Sigmoid colon (tissue), 7 donors: ENCODE data around the gene CACNA2D3. TPM values are rescaled to one million over a fixed set of nuclear protein-coding genes. Genes with fewer than 3 reads are reported as not detected.

Source experiments
- DNase-seq: peaks from one replicate; pipeline ENCODE4 v3.0.0-alpha.2; 2019
- H3K27ac ChIP-seq, 4 donors: fragments of 200-600 bp; sonication (generic); one replicate each; pipeline ENCODE4 v1.5.1; 2016 to 2019; ENCODE audit warnings: mild to moderate bottlenecking in 1 of 4
- H3K27me3 ChIP-seq, 3 donors: fragments of 200-600 bp; sonication (generic); one replicate each; pipeline ENCODE4 v1.5.1; 2019; ENCODE audit warnings: mild to moderate bottlenecking in 1 of 3
- H3K36me3 ChIP-seq, 4 donors: fragments of 200-600 bp; sonication (generic); one replicate each; pipeline ENCODE4 v1.5.1; 2016 to 2019
- H3K4me1 ChIP-seq, 4 donors: fragments of 200-600 bp; sonication (generic); one replicate each; pipeline ENCODE4 v1.5.1; 2017 to 2019
- H3K4me3 ChIP-seq, 4 donors: fragments of 200-600 bp; sonication (generic); one replicate each; pipeline ENCODE4 v1.5.1; 2017 to 2019; ENCODE audit warnings: mild to moderate bottlenecking in 2 of 4, moderate library complexity in 1 of 4
- H3K9me3 ChIP-seq, 4 donors: fragments of 200-600 bp in 3 of 4; sonication (generic) in 3 of 4; one replicate each; pipeline versions ENCODE4 v1.5.1 to v1.6.1; 2013 to 2019
- EP300 ChIP-seq, 4 donors: sonication (generic); formaldehyde crosslinking; IDR thresholded peaks; one replicate each; pipeline ENCODE4 v1.6.1; 2017; ENCODE audit warnings: antibody characterized with exemption in 4 of 4
- POLR2A ChIP-seq, 2 donors: fragments of 450-650 bp; IDR thresholded peaks; one replicate each; pipeline ENCODE4 v1.6.1; 2016; ENCODE audit warnings: antibody characterized with exemption in 2 of 2, mild to moderate bottlenecking in 2 of 2, moderate library complexity in 2 of 2
- POLR2AphosphoS5 ChIP-seq, 4 donors: sonication (generic); formaldehyde crosslinking; IDR thresholded peaks; one replicate each; pipeline ENCODE4 v1.6.1; 2017; ENCODE audit warnings: antibody characterized with exemption in 4 of 4
- WGBS, 2 donors: extraction: QIAGEN DNeasy Blood & Tissue Kit; methylation state at CpG; one replicate each; pipeline ENCODE4 v1.1.7; 2013; 5-methylcytosine and 5-hydroxymethylcytosine counted together
- intact Hi-C: fragments of 100-400 bp; cut with DNase I; formaldehyde crosslinking; loops from one replicate; pipeline ENCODE4 v1.15.1; 2023
- polyA plus RNA-seq, 3 donors: library from polyadenylated mRNA; stranded (reverse); fragments of 200-250 nt; gene quantifications; one replicate each; pipeline ENCODE4 v1.2.3, GENCODE V29; 2013
- total RNA-seq, 4 donors: library from RNA; depleted of rRNA; stranded (reverse); fragments of >200 nt; gene quantifications; one replicate each; pipeline ENCODE4 v1.1.0, GENCODE V29; 2016
- TF ChIP-seq, protein P1 (sequence below), 4 experiments: fragments of 450-650 bp in 3 of 4; fragments of 200-600 bp in 1 of 4; IDR thresholded peaks; one replicate each; pipeline ENCODE4 v1.5.1; 2016 to 2019; ENCODE audit warnings: antibody characterized with exemption in 4 of 4, mild to moderate bottlenecking in 3 of 4, moderate library complexity in 2 of 4
- donor health status: healthy with polysubstance abuse.
- donor health status: Bipolar disorder and iron deficiency.
- donor health status: healthy.

CACNA2D3 gene
- total and polyA plus RNA-seq, 7 donors: 0.32 to 10.2 (median 4.8) TPM; not detected in 1

DNA sequence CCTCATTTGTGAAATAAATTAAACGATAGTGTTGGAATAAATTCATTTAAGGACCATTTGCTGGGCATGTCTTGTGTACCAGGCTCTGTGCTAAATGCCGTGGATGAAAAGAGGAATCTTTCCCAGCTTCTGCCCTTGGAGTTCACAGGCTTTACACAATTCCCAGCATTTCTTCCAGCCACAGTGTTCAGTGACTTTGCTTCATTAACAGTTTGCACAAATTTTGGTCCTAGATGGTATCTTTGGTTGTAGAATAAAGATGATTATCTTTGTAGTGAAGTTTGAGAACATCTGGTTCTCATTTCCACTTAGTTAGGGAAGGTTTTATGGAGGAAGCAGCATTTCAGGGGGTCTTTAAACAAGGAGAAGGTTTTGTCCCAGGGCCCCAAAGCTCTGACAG, 705.4 kb downstream of the CACNA2D3 start:
- H3K27ac ChIP-seq: no peak overlapping the region
- intact Hi-C loops: no loop called here

DNA sequence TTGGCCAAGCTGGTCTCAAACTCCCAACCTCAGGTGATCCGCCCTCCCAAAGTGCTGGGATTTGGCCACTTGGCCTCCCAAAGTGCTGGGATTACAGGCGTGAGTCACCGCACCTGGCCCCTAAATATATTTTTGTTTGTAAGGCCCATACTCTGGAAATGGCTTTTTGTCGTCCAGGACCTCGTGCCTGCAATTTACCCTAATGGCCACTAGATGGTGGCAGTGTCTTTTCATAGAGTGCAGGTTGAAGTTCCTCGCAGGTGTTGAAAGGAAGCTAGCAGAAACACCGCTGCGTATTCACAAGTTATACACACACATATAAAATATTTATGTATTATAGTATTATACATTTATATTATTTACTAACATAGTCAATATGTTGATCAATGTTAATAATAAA, 708.3 kb downstream of the CACNA2D3 start:
- intact Hi-C loops: no loop called here
- H3K36me3 ChIP-seq: no peaks in the 10 kb centered on the region

More for the DNA sequence above, 705.4 kb downstream of the CACNA2D3 start:
- no peaks in the 10 kb centered on the region for H3K27me3 ChIP-seq
- H3K4me3 ChIP-seq: no peak overlapping the region
- no peak for DNase-seq
- no peaks in the 10 kb centered on the region for H3K36me3 ChIP-seq
- H3K4me1 ChIP-seq: peaks cover 0 to 11% (median 0%) of the 10 kb centered on the region in 4 donors
- WGBS, 2 donors: 85% methylated on average over 2 of the region's 2 CpGs
- H3K9me3 ChIP-seq: peaks cover 0 to 5% (median 1%) of the 10 kb centered on the region in 4 donors
- no peak for TF ChIP-seq POLR2A (IDR thresholded peaks at IDR 0.05)
- no peak for TF ChIP-seq POLR2AphosphoS5 (IDR thresholded peaks at IDR 0.05)
- TF ChIP-seq, protein P1, sequence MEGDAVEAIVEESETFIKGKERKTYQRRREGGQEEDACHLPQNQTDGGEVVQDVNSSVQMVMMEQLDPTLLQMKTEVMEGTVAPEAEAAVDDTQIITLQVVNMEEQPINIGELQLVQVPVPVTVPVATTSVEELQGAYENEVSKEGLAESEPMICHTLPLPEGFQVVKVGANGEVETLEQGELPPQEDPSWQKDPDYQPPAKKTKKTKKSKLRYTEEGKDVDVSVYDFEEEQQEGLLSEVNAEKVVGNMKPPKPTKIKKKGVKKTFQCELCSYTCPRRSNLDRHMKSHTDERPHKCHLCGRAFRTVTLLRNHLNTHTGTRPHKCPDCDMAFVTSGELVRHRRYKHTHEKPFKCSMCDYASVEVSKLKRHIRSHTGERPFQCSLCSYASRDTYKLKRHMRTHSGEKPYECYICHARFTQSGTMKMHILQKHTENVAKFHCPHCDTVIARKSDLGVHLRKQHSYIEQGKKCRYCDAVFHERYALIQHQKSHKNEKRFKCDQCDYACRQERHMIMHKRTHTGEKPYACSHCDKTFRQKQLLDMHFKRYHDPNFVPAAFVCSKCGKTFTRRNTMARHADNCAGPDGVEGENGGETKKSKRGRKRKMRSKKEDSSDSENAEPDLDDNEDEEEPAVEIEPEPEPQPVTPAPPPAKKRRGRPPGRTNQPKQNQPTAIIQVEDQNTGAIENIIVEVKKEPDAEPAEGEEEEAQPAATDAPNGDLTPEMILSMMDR (IDR thresholded peaks at IDR 0.05): no peak
- TF ChIP-seq EP300 (IDR thresholded peaks at IDR 0.05): no peak

DNA sequence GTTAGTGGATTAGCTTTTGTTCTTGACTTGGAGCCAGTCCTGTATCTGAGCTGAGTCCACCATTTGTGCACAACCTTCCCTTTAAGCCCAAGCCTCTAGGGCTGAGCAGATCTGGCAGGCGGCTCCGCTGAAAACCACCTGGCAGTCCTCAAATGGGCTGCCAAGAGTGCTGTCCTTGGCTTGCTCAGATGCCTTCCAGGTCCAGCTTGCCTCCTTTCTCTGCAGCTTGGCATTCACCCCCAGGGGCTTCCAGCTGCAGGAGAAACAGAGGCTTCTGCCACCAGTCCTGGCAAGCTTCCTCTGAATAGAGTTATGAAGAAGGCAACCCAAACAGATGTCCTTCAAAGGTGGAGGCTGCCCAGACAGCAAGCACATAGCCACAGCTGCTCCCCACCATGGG, 708.8 kb downstream of the CACNA2D3 start:
- DNase-seq: no peak
- intact Hi-C loops: no loop called here
- Histone ChIP-seq H3K9me3 (peaks cover 0 to 5% (median 1%) of the 10 kb centered on the region in 4 donors), H3K4me3 (no peak overlapping the region), H3K4me1 (peaks cover 0 to 14% (median 0%) of the 10 kb centered on the region in 4 donors), H3K27ac (no peak overlapping the region), H3K27me3 (no peaks in the 10 kb centered on the region), H3K36me3 (no peaks in the 10 kb centered on the region)
- peak in 2 of 4 donors; percentile 15 to 75 for TF ChIP-seq POLR2AphosphoS5 (IDR thresholded peaks at IDR 0.05)
- TF ChIP-seq, protein P1 (IDR thresholded peaks at IDR 0.05): no peak
- 88 to 97% methylated on average over 2 of the region's 2 CpGs for WGBS, 2 donors

More for the DNA sequence above, 708.3 kb downstream of the CACNA2D3 start:
- Histone ChIP-seq H3K4me1 (peaks cover 0 to 14% (median 0%) of the 10 kb centered on the region in 4 donors), H3K27ac (no peak overlapping the region), H3K27me3 (no peaks in the 10 kb centered on the region), H3K4me3 (no peak overlapping the region), H3K9me3 (peaks cover 0 to 5% (median 1%) of the 10 kb centered on the region in 4 donors)
- WGBS, 2 donors: 73 to 85% methylated on average over 8 of the region's 8 CpGs
- no peak for DNase-seq
- TF ChIP-seq, protein P1 (IDR thresholded peaks at IDR 0.05): peak in 3 of 4 experiments; percentile 15 to 35 (median 27)
- TF ChIP-seq EP300 (IDR thresholded peaks at IDR 0.05) (no peak), POLR2AphosphoS5 (IDR thresholded peaks at IDR 0.05) (no peak)

DNA sequence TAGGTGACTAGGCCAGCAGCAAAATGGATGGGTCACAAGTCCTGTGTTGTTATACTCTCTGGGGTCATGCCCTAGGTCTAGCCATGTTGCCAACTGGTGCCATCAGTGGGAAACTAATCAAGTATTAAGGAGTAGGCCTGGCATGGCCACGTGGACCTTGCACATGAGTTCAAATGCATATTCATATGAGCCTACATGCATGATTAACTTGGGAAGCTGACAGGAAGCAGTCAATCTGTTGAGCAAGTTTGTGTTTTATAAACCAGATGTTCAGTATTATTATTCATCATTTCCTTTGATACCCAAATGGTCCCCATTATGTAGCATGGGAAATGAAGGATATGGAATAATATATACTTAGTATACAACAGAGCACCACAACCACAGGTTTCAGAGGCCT, 710.5 kb downstream of the CACNA2D3 start:
- Histone ChIP-seq H3K27me3 (no peaks in the 10 kb centered on the region), H3K4me1 (peaks cover 0 to 15% (median 0%) of the 10 kb centered on the region in 4 donors), H3K36me3 (no peaks in the 10 kb centered on the region), H3K9me3 (peaks cover 0 to 5% (median 1%) of the 10 kb centered on the region in 4 donors), H3K4me3 (no peak overlapping the region), H3K27ac (no peak overlapping the region)
- intact Hi-C loops: no loop called here
- DNase-seq: no peak
- WGBS, 2 donors: 72 to 73% methylated on average over 1 of the region's 1 CpG
- TF ChIP-seq, protein P1 (IDR thresholded peaks at IDR 0.05): no peak
- TF ChIP-seq EP300 (IDR thresholded peaks at IDR 0.05) (no peak), POLR2AphosphoS5 (IDR thresholded peaks at IDR 0.05) (no peak)

DNA sequence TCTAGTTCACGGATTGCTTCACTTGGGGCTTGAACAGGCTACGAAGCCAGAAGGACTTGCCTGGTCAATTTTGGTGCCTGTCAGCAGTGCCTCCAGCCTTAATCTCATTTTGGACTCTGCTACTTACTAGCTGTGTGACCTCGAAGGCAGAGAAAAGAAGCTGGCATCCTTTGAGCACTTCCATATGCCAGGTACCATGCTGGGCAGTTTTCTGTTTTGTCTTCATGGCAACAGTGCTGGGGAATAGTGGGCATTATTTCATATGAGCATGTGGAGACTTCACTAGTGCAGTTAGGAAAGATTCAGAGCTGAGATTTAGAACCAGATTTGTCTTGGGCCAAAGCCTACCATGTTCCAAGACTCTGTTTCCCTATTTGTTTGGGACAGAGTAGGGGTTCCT, 713.3 kb downstream of the CACNA2D3 start:
- intact Hi-C loops: no loop called here
- Histone ChIP-seq H3K27me3 (no peaks in the 10 kb centered on the region), H3K9me3 (peaks cover 0 to 1% (median 0%) of the 10 kb centered on the region in 4 donors), H3K36me3 (no peaks in the 10 kb centered on the region), H3K4me1 (peaks cover 0 to 15% (median 0%) of the 10 kb centered on the region in 4 donors), H3K27ac (no peak overlapping the region), H3K4me3 (no peak overlapping the region)
- WGBS, 2 donors: 86 to 92% methylated on average over 3 of the region's 3 CpGs
- TF ChIP-seq POLR2A (IDR thresholded peaks at IDR 0.05) (no peak), EP300 (IDR thresholded peaks at IDR 0.05) (no peak), POLR2AphosphoS5 (IDR thresholded peaks at IDR 0.05) (no peak)
- TF ChIP-seq, protein P1 (IDR thresholded peaks at IDR 0.05): no peak
- no peak for DNase-seq
